ENCODE measurements around the gene IFNA6.

- no peak for TF ChIP-seq CTCF (IDR thresholded peaks at IDR 0.05; ENCODE audit: low read depth, low read length, poor library complexity, severe bottlenecking)
- no peak for TF ChIP-seq EZH2phosphoT487 (IDR thresholded peaks at IDR 0.05; ENCODE audit: borderline replicate concordance, low read length)
Observed at GRCh38 chr9:21381448-21382339, 31.0 kb upstream of the IFNA6 start.

All from DOHH2 (cell line).